Skeletal muscle cell (primary cell): ENCODE data around the gene TEAD2.

Experiments
- DNase-seq: peaks from one replicate; pipeline ENCODE4 v3.0.0-alpha.2; 2010; ENCODE audit warnings: low read depth
- H3K4me3 ChIP-seq: 2 replicates; pipeline ENCODE4 v1.5.1; 2011; ENCODE audit warnings: low read depth, mild to moderate bottlenecking, control low read depth, low read length, moderate library complexity

The TEAD2 gene

DNA sequence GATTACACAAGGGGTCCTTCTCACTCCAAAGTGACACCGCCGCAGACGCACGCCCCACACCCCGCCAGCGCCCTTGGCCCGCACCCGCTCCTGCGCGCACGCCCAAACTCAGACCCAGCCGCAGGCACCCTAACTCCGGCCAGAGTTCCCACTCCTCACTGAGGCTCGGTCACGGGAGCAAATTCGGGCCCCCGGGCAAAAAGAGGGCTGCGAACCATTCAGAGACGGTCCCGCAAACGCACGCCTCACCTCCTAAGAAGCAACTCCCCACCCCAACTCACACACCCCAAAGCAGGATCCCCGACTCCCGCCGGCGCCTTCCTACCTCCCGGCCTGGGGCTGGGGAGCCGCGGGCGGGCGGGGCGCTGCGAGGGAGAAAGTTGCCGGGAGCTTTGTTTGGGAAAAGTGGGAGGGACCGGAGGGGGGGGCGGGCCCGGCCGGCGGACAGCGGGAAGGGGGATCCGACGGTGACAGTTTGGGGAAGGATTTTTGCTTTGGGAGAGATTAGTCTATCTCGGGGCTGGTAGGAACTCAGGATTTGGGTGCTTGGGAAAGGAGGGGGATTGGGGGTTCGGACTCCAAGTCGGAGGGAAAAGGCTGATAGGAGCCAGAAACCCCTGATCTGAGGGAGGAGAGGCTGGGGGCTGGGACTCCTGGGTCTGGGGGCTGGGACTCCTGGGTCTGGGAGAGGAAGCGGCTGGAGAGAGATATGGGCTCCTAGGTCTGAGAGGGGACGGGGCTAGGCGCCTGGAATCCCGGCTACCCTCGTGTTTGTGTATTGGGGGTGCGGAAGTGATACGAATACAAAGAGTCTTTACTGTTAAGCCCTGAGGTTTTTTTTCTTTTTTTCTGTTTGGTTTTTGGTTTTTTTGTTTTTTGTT, at the start of gene TEAD2:
TEAD2 (minus strand) TSS at position 369 of the 881 bp plus-strand sequence. CDS start 2,341 bp downstream, outside the sequence.
- no peak for DNase-seq
- peak within 1 kb of the TSS; percentile 92 for H3K4me3 ChIP-seq

- no peak for DNase-seq
- H3K4me3 ChIP-seq, result no peak overlapping the region
Observed at GRCh38 chr19:49411681-49412326, 49.6 kb upstream of the TEAD2 start.

GRCh38 chr19:49409441-49410029, 47.3 kb upstream of the TEAD2 start:
- no peak overlapping the region for H3K4me3 ChIP-seq
- no peak for DNase-seq

DNA sequence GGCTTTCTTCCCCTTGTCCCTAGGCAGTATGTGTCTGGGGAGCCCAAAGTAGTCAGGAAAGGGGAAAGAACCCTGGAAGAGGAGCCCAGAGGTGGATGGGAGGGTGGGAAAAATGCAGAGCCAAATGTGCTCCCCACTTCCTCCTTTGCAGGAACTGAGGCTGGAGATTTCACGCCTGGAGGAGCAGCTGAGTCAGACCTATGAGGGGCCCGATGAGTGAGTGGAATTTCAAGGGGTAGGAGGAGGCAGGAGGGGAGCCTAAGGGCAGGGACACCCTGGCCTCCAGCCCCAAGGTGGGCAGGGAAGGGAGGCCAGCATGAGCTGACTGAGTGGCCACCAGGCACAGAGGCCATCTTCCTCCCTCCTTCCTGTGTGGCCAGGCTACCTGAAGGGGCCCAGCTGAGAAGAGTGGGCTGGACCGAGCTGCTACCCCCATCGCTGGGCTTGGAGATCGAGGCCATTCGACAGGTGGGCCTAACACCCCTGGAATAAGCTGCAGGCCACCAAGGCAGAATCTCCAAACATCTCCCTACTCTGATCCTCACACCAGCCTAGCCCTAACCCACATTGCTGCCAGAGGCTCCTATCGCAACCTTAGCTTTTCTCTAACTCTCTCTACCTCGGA, 46.7 kb upstream of the TEAD2 start:
- DNase-seq, result no peak
- H3K4me3 ChIP-seq, result no peak overlapping the region

GRCh38 chr19:49407482-49408015, 45.3 kb upstream of the TEAD2 start:
- no peak overlapping the region for H3K4me3 ChIP-seq
- no peak for DNase-seq

DNA sequence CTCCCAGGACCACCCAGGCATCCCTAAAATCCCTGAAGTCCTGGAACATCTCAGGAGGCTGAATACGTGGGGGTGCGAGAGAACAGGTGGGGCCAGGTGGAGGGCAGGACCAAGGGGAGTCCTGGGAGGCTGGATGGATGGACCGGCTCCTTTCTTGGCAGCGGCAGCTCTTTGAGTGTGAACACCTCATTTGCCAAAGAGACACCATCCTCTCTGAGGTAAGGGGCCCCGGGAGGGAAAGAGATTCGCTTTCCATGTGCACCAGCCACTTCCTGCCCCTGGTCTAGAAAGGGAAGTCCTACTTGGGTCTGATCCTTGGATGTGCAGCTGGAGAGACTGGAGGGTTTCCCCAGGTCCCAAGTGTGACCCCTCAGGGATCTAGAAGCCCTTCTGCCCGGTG, 44.9 kb upstream of the TEAD2 start:
- DNase-seq, result no peak
- H3K4me3 ChIP-seq, result no peak overlapping the region

GRCh38 chr19:49403404-49404187, 41.4 kb upstream of the TEAD2 start:
- no peak overlapping the region for H3K4me3 ChIP-seq
- peak; percentile 23 for DNase-seq

- DNase-seq, result no peak
- H3K4me3 ChIP-seq, result no peak overlapping the region
Observed at GRCh38 chr19:49400029-49400428, 37.8 kb upstream of the TEAD2 start.

DNA sequence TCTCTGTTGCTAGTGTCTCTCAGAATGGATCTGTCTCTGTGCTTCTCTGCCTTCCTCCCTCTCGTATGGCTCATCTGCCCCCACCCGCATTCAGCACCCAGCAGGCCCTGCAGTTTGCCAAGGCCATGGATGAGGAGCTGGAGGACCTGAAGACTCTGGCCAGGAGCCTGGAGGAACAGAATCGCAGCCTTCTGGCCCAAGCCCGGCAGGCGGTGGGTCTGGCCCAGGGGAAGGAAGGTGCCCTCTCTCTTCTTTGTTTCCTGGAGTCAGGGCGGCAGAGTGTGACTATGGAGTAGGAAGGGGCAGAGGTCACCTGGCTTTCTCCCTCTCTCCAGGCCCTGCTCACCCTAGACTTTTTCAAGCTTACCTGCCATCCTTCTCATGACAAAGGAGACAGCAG, 36.7 kb upstream of the TEAD2 start:
- no peak overlapping the region for H3K4me3 ChIP-seq
- DNase-seq, result no peak

GRCh38 chr19:49398001-49398615, 35.9 kb upstream of the TEAD2 start:
- no peak overlapping the region for H3K4me3 ChIP-seq
- DNase-seq, result no peak

- DNase-seq, result no peak
- H3K4me3 ChIP-seq, result no peak overlapping the region
Observed at GRCh38 chr19:49396738-49397505, 34.7 kb upstream of the TEAD2 start.

- DNase-seq, result no peak
Observed at GRCh38 chr19:49395581-49396407, 33.6 kb upstream of the TEAD2 start.

GRCh38 chr19:49393881-49394280, 31.7 kb upstream of the TEAD2 start:
- no peak for DNase-seq
- H3K4me3 ChIP-seq, result no peak overlapping the region

More at GRCh38 chr19:49395581-49396407, 33.6 kb upstream of the TEAD2 start:
- no peak overlapping the region for H3K4me3 ChIP-seq

DNA sequence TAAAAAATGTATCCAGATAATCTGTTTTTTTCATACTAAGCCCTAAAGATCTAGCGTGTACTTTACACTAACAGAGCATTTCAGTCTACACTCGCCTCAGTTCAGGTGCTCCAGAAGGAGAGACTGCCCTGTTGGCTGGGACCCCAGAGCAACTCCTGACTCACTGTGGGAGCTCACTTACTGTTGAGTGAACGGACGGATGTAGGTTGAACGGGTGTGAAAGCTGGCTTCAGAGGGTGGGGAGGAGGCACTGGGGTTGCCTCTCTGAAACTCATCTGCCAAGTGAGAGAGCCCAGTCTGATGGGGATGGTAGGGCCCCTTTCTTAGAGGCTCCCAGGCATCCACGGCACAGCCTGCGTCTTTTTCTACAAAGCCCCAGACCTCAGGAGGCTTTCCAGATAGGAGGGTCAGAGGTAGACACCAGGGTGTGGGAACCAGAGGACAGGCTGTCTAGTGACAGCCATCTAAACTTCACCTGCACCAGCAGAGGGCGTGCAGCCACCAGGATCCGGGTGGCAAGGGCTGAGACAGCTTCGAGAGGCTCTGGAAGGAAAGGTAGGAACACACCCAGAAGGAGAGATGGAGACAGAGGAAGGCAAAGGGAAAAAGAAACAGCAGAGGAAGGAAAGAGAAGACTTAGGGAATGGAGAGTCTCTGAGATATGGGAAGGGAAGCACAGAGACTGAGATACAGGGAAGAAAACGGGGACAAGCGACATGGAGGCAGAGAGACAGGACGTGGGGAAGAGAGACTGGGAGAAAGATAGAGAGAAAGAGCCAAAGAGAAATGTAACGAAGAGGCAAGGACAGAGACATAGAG, 29.6 kb upstream of the TEAD2 start:
- DNase-seq, result no peak
- no peak overlapping the region for H3K4me3 ChIP-seq

DNA sequence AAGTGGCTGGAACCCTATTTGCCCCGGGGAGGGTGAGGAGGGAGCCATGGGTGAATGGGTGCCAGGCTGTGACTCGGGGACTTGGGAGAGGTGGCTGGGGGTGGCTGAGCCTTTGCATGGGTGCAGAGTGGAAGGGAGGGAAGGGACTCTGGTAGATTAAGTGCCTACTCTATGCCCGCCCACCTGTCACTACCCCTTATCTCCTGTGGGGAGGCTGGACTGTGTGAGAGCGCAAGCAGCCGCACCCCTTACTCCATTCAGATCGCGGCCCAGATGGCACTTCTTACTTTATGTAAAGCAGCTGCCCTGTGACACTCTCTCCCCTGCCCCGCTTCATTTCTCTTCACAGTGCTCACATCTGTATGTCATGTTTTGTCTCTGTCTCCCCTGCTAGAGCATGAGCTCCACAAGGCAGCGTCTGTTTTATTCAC, 28.7 kb upstream of the TEAD2 start:
- no peak overlapping the region for H3K4me3 ChIP-seq
- no peak for DNase-seq
